H9 (cell line): ENCODE results near the gene HRH1. TPM values are rescaled to one million over a fixed set of nuclear protein-coding genes. Genes with fewer than 3 reads are reported as not detected.

ENCODE experiments used
- DNase-seq: peaks from one replicate; pipeline ENCODE4 v3.0.0-alpha.2; 2017
- H2AFZ ChIP-seq: one replicate; pipeline ENCODE4 v1.6.1; 2013; ENCODE audit warnings: mild to moderate bottlenecking, low read length, control low read depth, moderate library complexity
- H2AK5ac ChIP-seq: 2 replicates; pipeline ENCODE4 v1.6.1; 2013; ENCODE audit warnings: low read length, control low read depth, mixed read lengths; ENCODE audit not compliant: insufficient read length
- H2BK120ac ChIP-seq: one replicate; pipeline ENCODE4 v1.6.1; 2013; ENCODE audit warnings: low read depth, mild to moderate bottlenecking, low read length, control low read depth, inconsistent platforms; ENCODE audit not compliant: poor library complexity, severe bottlenecking
- H2BK12ac ChIP-seq: 2 replicates; pipeline ENCODE4 v1.6.1; 2013; ENCODE audit warnings: low read length, control low read depth, mixed read lengths, low read depth; ENCODE audit not compliant: insufficient read length
- H2BK15ac ChIP-seq: 2 replicates; pipeline ENCODE4 v1.6.1; 2013; ENCODE audit warnings: low read depth, low read length, control low read depth
- H2BK20ac ChIP-seq: one replicate; pipeline ENCODE4 v1.6.1; 2013; ENCODE audit warnings: low read depth, mild to moderate bottlenecking, low read length, control low read depth, inconsistent platforms; ENCODE audit not compliant: poor library complexity, severe bottlenecking
- H2BK5ac ChIP-seq: 2 replicates; pipeline ENCODE4 v1.6.1; 2013; ENCODE audit warnings: low read length, control low read depth, mixed read lengths; ENCODE audit not compliant: insufficient read length
- H3K14ac ChIP-seq: 2 replicates; pipeline ENCODE4 v1.6.1; 2013; ENCODE audit warnings: low read length, control low read depth; ENCODE audit not compliant: insufficient read depth
- H3K18ac ChIP-seq: 2 replicates; pipeline ENCODE4 v1.6.1; 2013; ENCODE audit warnings: low read depth, mild to moderate bottlenecking, mixed read lengths, low read length, control low read depth; ENCODE audit not compliant: insufficient read length
- H3K23ac ChIP-seq: 2 replicates; pipeline ENCODE4 v1.6.1; 2013; ENCODE audit warnings: low read length, control low read depth, mixed read lengths, low read depth; ENCODE audit not compliant: insufficient read length
- H3K23me2 ChIP-seq: 2 replicates; pipeline ENCODE4 v1.6.1; 2013; ENCODE audit warnings: low read depth, mild to moderate bottlenecking, mixed read lengths, low read length, control low read depth; ENCODE audit not compliant: insufficient read length, poor library complexity, severe bottlenecking
- H3K27ac ChIP-seq: 2 replicates; pipeline ENCODE4 v1.5.1; 2013; ENCODE audit warnings: low read length, control low read depth, mixed read lengths, low read depth; ENCODE audit not compliant: insufficient read length
- H3K27me3 ChIP-seq: 2 replicates; pipeline ENCODE4 v1.6.1; 2013; ENCODE audit warnings: low read length, control low read depth, inconsistent platforms; ENCODE audit not compliant: insufficient read depth
- H3K4ac ChIP-seq: 2 replicates; pipeline ENCODE4 v1.6.1; 2013; ENCODE audit warnings: low read depth, mild to moderate bottlenecking, control low read depth, inconsistent platforms, low read length, moderate library complexity
- H3K4me1 ChIP-seq: 2 replicates; pipeline ENCODE4 v1.6.1; 2013; ENCODE audit warnings: low read length, control low read depth, inconsistent platforms; ENCODE audit not compliant: insufficient read depth
- H3K4me2 ChIP-seq: 2 replicates; pipeline ENCODE4 v1.6.1; 2013; ENCODE audit warnings: low read length, control low read depth, mixed read lengths; ENCODE audit not compliant: insufficient read length, insufficient read depth
- H3K56ac ChIP-seq: 2 replicates; pipeline ENCODE4 v1.6.1; 2013; ENCODE audit warnings: low read depth, mild to moderate bottlenecking, mixed read lengths, low read length, control low read depth; ENCODE audit not compliant: insufficient read length
- H3K79me1 ChIP-seq: 2 replicates; pipeline ENCODE4 v1.6.1; 2013; ENCODE audit warnings: low read depth, mild to moderate bottlenecking, moderate library complexity, low read length, control low read depth, inconsistent platforms; ENCODE audit not compliant: insufficient read depth, poor library complexity, severe bottlenecking
- H3K79me2 ChIP-seq: 2 replicates; pipeline ENCODE4 v1.6.1; 2013; ENCODE audit warnings: low read length, control low read depth, inconsistent platforms; ENCODE audit not compliant: insufficient read depth
- H3K9ac ChIP-seq: 2 replicates; pipeline ENCODE4 v1.6.1; 2013; ENCODE audit warnings: low read length, control low read depth, mixed read lengths; ENCODE audit not compliant: insufficient read length; ENCODE audit errors: extremely low read depth
- H3K9me3 ChIP-seq: one replicate; pipeline ENCODE4 v1.6.1; 2013; ENCODE audit warnings: low read depth, low read length, inconsistent platforms; ENCODE audit not compliant: control insufficient read depth
- H3T11ph ChIP-seq: one replicate; pipeline ENCODE4 v1.6.1; 2013; ENCODE audit warnings: mild to moderate bottlenecking, low read length, control low read depth, inconsistent platforms
- H4K20me1 ChIP-seq: one replicate; pipeline ENCODE4 v1.6.1; 2013; ENCODE audit not compliant: control insufficient read depth, insufficient read length, insufficient read depth
- H4K5ac ChIP-seq: 2 replicates; pipeline ENCODE4 v1.6.1; 2013; ENCODE audit warnings: low read depth, mild to moderate bottlenecking, mixed read lengths, low read length, control low read depth; ENCODE audit not compliant: insufficient read length
- H4K8ac ChIP-seq: replicated peaks from 2 replicates; pipeline ENCODE4 v1.6.1; 2013; ENCODE audit warnings: low read length, control low read depth, mixed read lengths, low read depth; ENCODE audit not compliant: insufficient read length
- H4K91ac ChIP-seq: 2 replicates; pipeline ENCODE4 v1.6.1; 2013; ENCODE audit warnings: low read depth, mild to moderate bottlenecking, moderate library complexity, mixed read lengths, low read length, control low read depth; ENCODE audit not compliant: insufficient read length
- H3K27ac Mint-ChIP-seq, 3 experiments: 2 replicates in 2 of 3; 3 replicates in 1 of 3; pipeline ENCODE4 v1.8.0; 2020 to 2021; ENCODE audit warnings: mixed read lengths in 3 of 3, mild to moderate bottlenecking in 1 of 3, moderate library complexity in 1 of 3
- H3K27me3 Mint-ChIP-seq: 2 replicates; pipeline ENCODE4 v1.8.0; 2021; ENCODE audit warnings: low read depth, mild to moderate bottlenecking, moderate library complexity, mixed read lengths
- H3K36me3 Mint-ChIP-seq, 3 experiments: 2 replicates in 2 of 3; 3 replicates in 1 of 3; pipeline ENCODE4 v1.8.0; 2020 to 2021; ENCODE audit warnings: low read depth in 3 of 3, mixed read lengths in 3 of 3; ENCODE audit not compliant: insufficient read depth in 1 of 3
- H3K4me1 Mint-ChIP-seq, 2 experiments: 2 replicates each; pipeline ENCODE4 v1.8.0; 2020; ENCODE audit warnings: mixed read lengths in 2 of 2
- H3K4me3 Mint-ChIP-seq, 2 experiments: 2 replicates in 1 of 2; 3 replicates in 1 of 2; pipeline ENCODE4 v1.8.0; 2020 to 2021; ENCODE audit warnings: mild to moderate bottlenecking in 2 of 2, mixed read lengths in 2 of 2, moderate library complexity in 1 of 2
- H3K9me3 Mint-ChIP-seq, 2 experiments: 2 replicates in 1 of 2; 3 replicates in 1 of 2; pipeline ENCODE4 v1.8.0; 2020; ENCODE audit warnings: mild to moderate bottlenecking in 2 of 2, mixed read lengths in 2 of 2, moderate library complexity in 1 of 2
- CTCF ChIP-seq: fragments of 200-600 bp; sonication (generic); conservative IDR thresholded peaks from 3 replicates; pipeline ENCODE4 v1.8.0; 2021; ENCODE audit warnings: antibody characterized with exemption, mild to moderate bottlenecking
- WGBS: extraction: QIAGEN DNeasy Blood & Tissue Kit; methylation state at CpG from one replicate; pipeline ENCODE4 v1.1.7; 2013; ENCODE audit warnings: missing lambda C conversion rate, low lambda C conversion rate, mixed read lengths; ENCODE audit not compliant: insufficient read length; ENCODE audit errors: extremely low coverage; 5-methylcytosine and 5-hydroxymethylcytosine counted together
- total RNA-seq: library from RNA; stranded (reverse); gene quantifications from 2 replicates; pipeline ENCODE4 v1.2.1, GENCODE V29; 2021

HRH1 gene
- total RNA-seq, 1 experiment from 2014 or later: 0.74 TPM

GRCh38 chr3:11154953-11155325 lies 646 bp downstream of the HRH1 start:
- no peak; the same call in 2 of the 3 replicates for TF ChIP-seq CTCF
- Histone ChIP-seq H3K56ac (no peak overlapping the region), H2AFZ (no peak overlapping the region), H3K9me3 (no peaks in the 10 kb centered on the region), H2BK120ac (no peak overlapping the region), H3K14ac (no peak overlapping the region), H2BK5ac (no peak overlapping the region), H2AK5ac (no peak overlapping the region), H4K91ac (no peak overlapping the region), H3K79me2 (no peaks in the 10 kb centered on the region), H2BK12ac (no peak overlapping the region), H3K23ac (no peak overlapping the region), H2BK15ac (no peak overlapping the region), H3K18ac (no peak overlapping the region), H3K79me1 (no peaks in the 10 kb centered on the region), H4K8ac (no peak overlapping the region), H3K4me1 (no peaks in the 10 kb centered on the region), H4K5ac (no peak overlapping the region), H3K4ac (no peak overlapping the region), H3K27ac (no peak overlapping the region), H3K4me2 (peak overlapping the region; percentile 88), H4K20me1 (no peaks in the 10 kb centered on the region), H3K9ac (no peak overlapping the region), H3K27me3 (peaks cover 16% of the 10 kb centered on the region; the same call in 1 of the 2 replicates), H3K23me2 (peaks cover 13% of the 10 kb centered on the region), H3T11ph (no peak overlapping the region), H2BK20ac (no peak overlapping the region)
- Mint-ChIP-seq H3K4me3 (peak overlapping the region; percentile 72 to 90), H3K9me3 (no peaks in the 10 kb centered on the region), H3K4me1 (peaks cover 14 to 16% of the 10 kb centered on the region in 2 experiments), H3K27me3 (peaks cover 79% of the 10 kb centered on the region), H3K27ac (no peak overlapping the region), H3K36me3 (no peaks in the 10 kb centered on the region)
- DNase-seq: peak; percentile 56
- no CpG with 5 or more reads among the region's 10 CpGs for WGBS
